PFSK-1 (cell line): ENCODE data around the gene GSK3A.

Experiments
- FOXP2 ChIP-seq: optimal IDR thresholded peaks from 2 replicates; pipeline ENCODE3; 2011; ENCODE audit warnings: borderline replicate concordance, control low read depth, inconsistent platforms; ENCODE audit not compliant: insufficient read depth; ENCODE audit errors: extremely low read length, extremely low read depth
- POLR2AphosphoS5 ChIP-seq: IDR thresholded peaks from 2 replicates; pipeline ENCODE4 v1.6.1; 2012; ENCODE audit warnings: low read depth, mild to moderate bottlenecking, control low read depth, low read length, moderate library complexity
- SIN3A ChIP-seq: IDR thresholded peaks from 2 replicates; pipeline ENCODE4 v1.6.1; 2012; ENCODE audit warnings: mild to moderate bottlenecking, low read length, moderate library complexity, borderline replicate concordance; ENCODE audit not compliant: insufficient read depth
- TAF1 ChIP-seq: IDR thresholded peaks from 2 replicates; pipeline ENCODE4 v1.6.1; 2012; ENCODE audit warnings: low read length, control low read depth, borderline replicate concordance; ENCODE audit not compliant: insufficient read depth
- TF ChIP-seq, protein P1 (sequence below), 2 experiments: IDR thresholded peaks; 2 replicates each; pipeline versions ENCODE4 v1.6.1 to v1.8.0; 2011 to 2012; ENCODE audit warnings: low read depth in 2 of 2, low read length in 2 of 2, control low read depth in 1 of 2, inconsistent platforms in 1 of 2, mild to moderate bottlenecking in 1 of 2, moderate library complexity in 1 of 2; ENCODE audit not compliant: insufficient read depth in 1 of 2

The GSK3A gene

DNA sequence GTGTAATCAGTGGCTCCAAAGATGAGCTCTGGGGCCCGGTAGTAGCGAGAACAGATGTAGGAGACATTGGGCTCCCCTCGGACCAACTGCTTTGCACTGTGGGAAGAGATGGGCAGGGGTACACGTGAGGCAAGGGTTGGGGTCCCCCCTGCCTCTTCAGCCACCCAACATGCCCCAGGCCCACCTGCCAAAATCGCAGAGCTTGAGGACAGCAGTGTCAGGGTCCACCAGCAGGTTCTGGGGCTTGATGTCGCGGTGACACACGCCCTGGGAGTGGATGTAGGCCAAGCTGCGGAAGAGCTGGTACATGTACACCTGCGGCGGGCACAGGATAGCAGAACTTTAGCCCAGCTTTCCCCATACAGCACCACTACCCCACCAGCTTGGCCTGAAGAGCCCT lies 8.0 kb downstream of the GSK3A start:
- TF ChIP-seq, protein P1, sequence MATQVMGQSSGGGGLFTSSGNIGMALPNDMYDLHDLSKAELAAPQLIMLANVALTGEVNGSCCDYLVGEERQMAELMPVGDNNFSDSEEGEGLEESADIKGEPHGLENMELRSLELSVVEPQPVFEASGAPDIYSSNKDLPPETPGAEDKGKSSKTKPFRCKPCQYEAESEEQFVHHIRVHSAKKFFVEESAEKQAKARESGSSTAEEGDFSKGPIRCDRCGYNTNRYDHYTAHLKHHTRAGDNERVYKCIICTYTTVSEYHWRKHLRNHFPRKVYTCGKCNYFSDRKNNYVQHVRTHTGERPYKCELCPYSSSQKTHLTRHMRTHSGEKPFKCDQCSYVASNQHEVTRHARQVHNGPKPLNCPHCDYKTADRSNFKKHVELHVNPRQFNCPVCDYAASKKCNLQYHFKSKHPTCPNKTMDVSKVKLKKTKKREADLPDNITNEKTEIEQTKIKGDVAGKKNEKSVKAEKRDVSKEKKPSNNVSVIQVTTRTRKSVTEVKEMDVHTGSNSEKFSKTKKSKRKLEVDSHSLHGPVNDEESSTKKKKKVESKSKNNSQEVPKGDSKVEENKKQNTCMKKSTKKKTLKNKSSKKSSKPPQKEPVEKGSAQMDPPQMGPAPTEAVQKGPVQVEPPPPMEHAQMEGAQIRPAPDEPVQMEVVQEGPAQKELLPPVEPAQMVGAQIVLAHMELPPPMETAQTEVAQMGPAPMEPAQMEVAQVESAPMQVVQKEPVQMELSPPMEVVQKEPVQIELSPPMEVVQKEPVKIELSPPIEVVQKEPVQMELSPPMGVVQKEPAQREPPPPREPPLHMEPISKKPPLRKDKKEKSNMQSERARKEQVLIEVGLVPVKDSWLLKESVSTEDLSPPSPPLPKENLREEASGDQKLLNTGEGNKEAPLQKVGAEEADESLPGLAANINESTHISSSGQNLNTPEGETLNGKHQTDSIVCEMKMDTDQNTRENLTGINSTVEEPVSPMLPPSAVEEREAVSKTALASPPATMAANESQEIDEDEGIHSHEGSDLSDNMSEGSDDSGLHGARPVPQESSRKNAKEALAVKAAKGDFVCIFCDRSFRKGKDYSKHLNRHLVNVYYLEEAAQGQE (IDR thresholded peaks at IDR 0.05; ENCODE audit: insufficient read depth in 1 of 2, low read depth in 2 of 2, low read length in 2 of 2): no peak
- no peak for TF ChIP-seq POLR2AphosphoS5
- TF ChIP-seq SIN3A: no peak
- TF ChIP-seq TAF1: no peak
- TF ChIP-seq FOXP2: no peak

DNA sequence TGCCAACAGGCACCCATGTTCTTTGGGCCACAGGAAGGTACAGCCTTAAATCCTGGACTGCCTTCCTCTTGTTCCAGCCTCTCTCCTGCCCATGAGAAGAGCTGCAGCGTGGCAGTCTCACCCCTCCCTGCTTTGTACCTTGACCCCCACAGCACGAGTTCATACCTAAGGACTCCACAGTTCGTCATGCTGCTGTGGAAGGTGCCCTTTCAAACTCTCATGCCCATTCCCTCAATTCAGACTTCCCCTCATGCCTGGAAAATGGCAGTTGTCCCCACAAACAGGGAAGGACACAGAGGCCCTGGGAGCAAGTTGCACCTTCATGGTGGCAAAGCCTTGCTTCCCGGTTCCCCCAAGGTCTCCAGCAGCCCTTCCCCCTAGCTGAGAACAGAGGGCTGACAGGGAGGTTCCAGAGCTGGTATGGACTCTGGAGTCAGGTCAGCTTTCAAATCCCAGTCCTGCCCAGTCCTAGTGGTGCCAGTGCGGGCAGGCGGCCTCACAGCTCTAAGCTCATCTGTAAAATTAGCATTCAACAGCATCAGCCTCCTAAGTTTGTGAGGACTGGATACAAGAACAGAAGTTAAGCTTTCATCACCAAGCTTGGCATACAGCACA lies 8.6 kb downstream of the GSK3A start:
- no peak for TF ChIP-seq POLR2AphosphoS5
- TF ChIP-seq, protein P1 (IDR thresholded peaks at IDR 0.05; ENCODE audit: insufficient read depth in 1 of 2, low read depth in 2 of 2, low read length in 2 of 2): no peak
- TF ChIP-seq FOXP2: no peak
- no peak for TF ChIP-seq TAF1
- no peak for TF ChIP-seq SIN3A

DNA sequence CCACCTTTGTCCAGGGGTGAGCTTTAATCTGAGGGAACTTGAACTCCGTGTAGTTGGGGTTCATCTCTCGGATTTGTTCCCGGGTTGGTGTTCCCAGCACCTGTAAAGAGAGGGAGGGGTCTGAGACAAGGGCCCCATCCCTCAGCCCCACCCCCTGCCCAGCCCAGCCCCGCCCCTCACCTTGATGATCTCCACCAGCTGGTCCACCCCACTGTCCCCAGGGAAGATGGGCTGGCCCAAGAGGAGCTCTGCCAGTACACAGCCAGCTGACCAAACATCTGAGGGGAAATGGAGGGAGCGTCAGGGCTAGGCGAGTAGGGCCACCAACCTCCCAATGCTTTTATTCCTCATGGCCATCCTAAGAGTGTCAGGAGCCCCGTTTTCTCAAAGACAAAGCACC lies 9.3 kb downstream of the GSK3A start:
- TF ChIP-seq, protein P1 (IDR thresholded peaks at IDR 0.05; ENCODE audit: insufficient read depth in 1 of 2, low read depth in 2 of 2, low read length in 2 of 2): no peak
- TF ChIP-seq POLR2AphosphoS5: no peak
- no peak for TF ChIP-seq TAF1
- TF ChIP-seq FOXP2: no peak
- TF ChIP-seq SIN3A: no peak

DNA sequence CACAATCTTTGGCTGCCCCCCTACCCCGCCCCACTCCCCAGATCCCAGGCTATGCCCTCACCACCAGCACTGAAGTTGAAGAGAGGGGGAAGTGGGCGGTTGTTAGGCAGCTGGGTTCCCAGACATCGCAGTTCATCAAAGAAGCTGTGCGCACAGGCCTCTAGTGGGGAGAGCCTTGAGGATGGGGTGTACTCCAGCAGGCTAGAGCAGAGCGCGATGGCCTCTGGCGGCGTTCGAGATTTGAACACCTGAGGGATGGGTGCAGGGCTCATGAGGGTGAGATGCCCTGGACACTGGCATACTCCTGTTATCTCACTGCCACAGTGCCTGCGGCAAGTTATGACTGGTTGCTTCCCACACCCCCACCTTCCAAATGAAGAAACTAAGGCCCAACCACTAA lies 10.0 kb downstream of the GSK3A start:
- TF ChIP-seq FOXP2: no peak
- no peak for TF ChIP-seq TAF1
- TF ChIP-seq, protein P1 (IDR thresholded peaks at IDR 0.05; ENCODE audit: insufficient read depth in 1 of 2, low read depth in 2 of 2, low read length in 2 of 2): no peak
- TF ChIP-seq POLR2AphosphoS5: no peak
- no peak for TF ChIP-seq SIN3A

DNA sequence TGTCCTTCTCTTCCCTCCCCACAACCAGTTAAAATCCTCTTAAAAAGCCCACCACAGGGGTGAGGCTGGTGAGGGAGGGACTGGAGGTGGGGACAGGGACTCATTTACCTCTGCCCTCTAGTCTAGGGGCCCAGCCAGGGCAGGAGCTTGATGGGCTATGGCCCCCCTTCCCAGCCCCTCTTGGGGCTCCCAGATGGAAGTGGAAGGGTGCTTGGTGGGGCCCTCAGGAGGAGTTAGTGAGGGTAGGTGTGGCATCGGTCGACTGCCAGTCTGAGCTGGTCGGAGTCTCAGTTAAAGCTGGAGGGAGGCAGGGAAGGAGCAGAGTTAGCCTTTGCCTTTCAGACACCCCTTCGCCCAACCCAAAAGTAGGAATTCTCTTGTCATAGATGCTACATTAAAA lies 11.8 kb downstream of the GSK3A start:
- TF ChIP-seq, protein P1 (IDR thresholded peaks at IDR 0.05; ENCODE audit: insufficient read depth in 1 of 2, low read depth in 2 of 2, low read length in 2 of 2): no peak
- TF ChIP-seq FOXP2 (no peak), TAF1 (no peak), POLR2AphosphoS5 (no peak), SIN3A (no peak)
